Cardiac muscle cell (in vitro differentiated cells and primary cell): ENCODE results near the gene BCAR3. TPM values are rescaled to one million over a fixed set of nuclear protein-coding genes. Genes with fewer than 3 reads are reported as not detected.
A peak's percentile ranks its signal among the peaks of the same experiment; 100 is the strongest.

Source experiments
- DNase-seq, 2 donors: peaks; one replicate each; pipeline versions ENCODE4 v3.0.0 to v3.0.0-alpha.2; 2010 to 2017; ENCODE audit warnings: low read depth in 1 of 2, low spot score in 1 of 2
- H3K27ac ChIP-seq: fragments of 200-600 bp; sonication (generic); 2 replicates; pipeline ENCODE4 v1.5.1; 2016
- H3K27me3 ChIP-seq: fragments of 200-600 bp; sonication (generic); 2 replicates; pipeline ENCODE4 v1.6.0; 2016; ENCODE audit warnings: control low read depth
- H3K36me3 ChIP-seq: fragments of 200-600 bp; sonication (generic); 2 replicates; pipeline ENCODE4 v1.5.1; 2016; ENCODE audit warnings: control low read depth
- H3K4me1 ChIP-seq: fragments of 200-600 bp; sonication (generic); 2 replicates; pipeline ENCODE4 v1.8.1; 2017; ENCODE audit warnings: low read depth, mild to moderate bottlenecking, mixed run types
- H3K4me3 ChIP-seq: fragments of 200-600 bp; sonication (generic); 2 replicates; pipeline ENCODE4 v1.5.1; 2016; ENCODE audit warnings: mild to moderate bottlenecking
- H3K9me3 ChIP-seq: fragments of 200-600 bp; sonication (generic); 2 replicates; pipeline ENCODE4 v1.5.1; 2017; ENCODE audit warnings: low read depth, mild to moderate bottlenecking, control low read depth
- CTCF ChIP-seq: IDR thresholded peaks from 2 replicates; pipeline ENCODE4 v1.5.1; 2012; ENCODE audit warnings: low read depth, mild to moderate bottlenecking, low read length
- polyA plus RNA-seq: library from polyadenylated mRNA; unstranded; fragments of >200 nt; fragmentation: Nextera tagmentation; extraction: Ambion mirVana; gene quantifications from 2 replicates; pipeline ENCODE4 v1.2.1, GENCODE V29; 2016
- total RNA-seq: library from RNA; depleted of rRNA; stranded (reverse); fragments of >200 nt; gene quantifications from 2 replicates; pipeline ENCODE4 v1.2.3, GENCODE V29; 2016

Gene BCAR3
- total and polyA plus RNA-seq, 2 experiments from 2014 or later, result 1.5 to 4.5 TPM

- no peak overlapping the region for H3K27ac ChIP-seq
- no peak for DNase-seq
- H3K4me3 ChIP-seq, result no peak overlapping the region
- no peaks in the 10 kb centered on the region for H3K9me3 ChIP-seq
- peaks cover 12% of the 10 kb centered on the region for H3K27me3 ChIP-seq
- H3K36me3 ChIP-seq, result no peaks in the 10 kb centered on the region
- H3K4me1 ChIP-seq, result no peaks in the 10 kb centered on the region
- TF ChIP-seq CTCF, result no peak
These were observed 53.0 kb downstream of the BCAR3 start for GRCh38 chr1:93628681-93629080.

GRCh38 chr1:93625582-93626327 is 55.9 kb downstream of the BCAR3 start:
- Histone ChIP-seq H3K9me3 (no peaks in the 10 kb centered on the region), H3K36me3 (no peaks in the 10 kb centered on the region), H3K27ac (no peak overlapping the region), H3K27me3 (peaks cover 16% of the 10 kb centered on the region), H3K4me3 (no peak overlapping the region), H3K4me1 (no peaks in the 10 kb centered on the region)
- no peak for TF ChIP-seq CTCF
- DNase-seq, result peak in 1 of 2 donors; percentile 90

GRCh38 chr1:93623875-93624274 is 57.8 kb downstream of the BCAR3 start:
- Histone ChIP-seq H3K4me3 (no peak overlapping the region), H3K36me3 (no peaks in the 10 kb centered on the region), H3K27me3 (peaks cover 16% of the 10 kb centered on the region), H3K27ac (no peak overlapping the region), H3K9me3 (no peaks in the 10 kb centered on the region), H3K4me1 (no peaks in the 10 kb centered on the region)
- DNase-seq, result peak in 1 of 2 donors; percentile 60
- no peak for TF ChIP-seq CTCF

- H3K9me3 ChIP-seq, result no peaks in the 10 kb centered on the region
- H3K4me3 ChIP-seq, result no peak overlapping the region
- no peaks in the 10 kb centered on the region for H3K4me1 ChIP-seq
- DNase-seq, result no peak
- peaks cover 16% of the 10 kb centered on the region for H3K27me3 ChIP-seq
- H3K36me3 ChIP-seq, result no peaks in the 10 kb centered on the region
- no peak overlapping the region for H3K27ac ChIP-seq
- no peak for TF ChIP-seq CTCF
These were observed 58.2 kb downstream of the BCAR3 start for GRCh38 chr1:93623436-93623835.

GRCh38 chr1:93621246-93621645 is 60.4 kb downstream of the BCAR3 start:
- Histone ChIP-seq H3K4me3 (no peak overlapping the region), H3K27ac (no peak overlapping the region), H3K4me1 (no peaks in the 10 kb centered on the region), H3K36me3 (no peaks in the 10 kb centered on the region), H3K27me3 (peaks cover 27% of the 10 kb centered on the region), H3K9me3 (no peaks in the 10 kb centered on the region)
- DNase-seq, result no peak
- no peak for TF ChIP-seq CTCF

- H3K36me3 ChIP-seq, result no peaks in the 10 kb centered on the region
- H3K27me3 ChIP-seq, result peaks cover 27% of the 10 kb centered on the region
- DNase-seq, result peak in 1 of 2 donors; percentile 36
- H3K4me1 ChIP-seq, result no peaks in the 10 kb centered on the region
- no peak overlapping the region for H3K27ac ChIP-seq
- H3K4me3 ChIP-seq, result no peak overlapping the region
- TF ChIP-seq CTCF, result no peak
- no peaks in the 10 kb centered on the region for H3K9me3 ChIP-seq
These were observed 60.8 kb downstream of the BCAR3 start for GRCh38 chr1:93620841-93621210.
